Retinal pigment epithelial cell (primary cell): ENCODE data around the gene KRTAP5-10.

Experiments used
- DNase-seq: peaks from one replicate; pipeline ENCODE4 v3.0.0-alpha.2; 2010; ENCODE audit warnings: low read depth
- H3K4me3 ChIP-seq: 2 replicates; pipeline ENCODE4 v1.5.1; 2011; ENCODE audit warnings: mild to moderate bottlenecking, low read length, control low read depth, moderate library complexity
- TF ChIP-seq, protein P1 (sequence below): conservative IDR thresholded peaks from 2 replicates; pipeline ENCODE4 v1.5.1; 2011; ENCODE audit warnings: low read depth, low read length, control low read depth, inconsistent platforms

The KRTAP5-10 gene

DNA sequence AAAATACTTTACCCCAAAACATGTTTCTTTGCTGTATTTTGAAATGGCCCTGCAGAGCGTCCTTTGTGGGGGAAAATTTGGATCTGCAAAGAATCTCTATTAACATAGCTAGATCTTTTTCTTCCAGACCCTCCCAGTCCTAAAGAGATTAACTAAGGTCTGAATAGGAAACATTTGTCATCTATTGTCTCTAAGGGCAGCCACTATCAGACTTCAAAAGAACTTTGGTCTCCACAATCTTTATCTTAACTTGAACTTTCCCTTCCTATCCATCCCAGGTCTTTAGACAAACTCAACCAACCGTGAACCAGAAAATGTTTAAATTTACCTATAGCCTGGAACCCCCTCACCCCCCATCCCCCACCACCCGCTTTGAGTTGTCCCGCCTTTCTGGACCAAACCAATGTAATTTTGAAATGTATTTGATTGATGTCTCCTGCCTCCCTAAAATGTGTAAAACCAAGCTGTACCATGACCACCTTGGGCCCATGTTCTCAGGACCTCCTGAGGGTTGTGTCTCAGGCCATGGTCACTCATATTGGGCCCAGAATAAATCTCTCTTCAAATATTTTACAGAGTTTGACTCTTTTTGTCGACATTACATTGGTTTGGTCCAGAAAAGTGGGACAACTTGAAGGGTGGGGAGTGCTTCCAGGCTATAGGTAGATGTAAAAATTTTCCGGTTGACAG lies 20.7 kb upstream of the KRTAP5-10 start:
- TF ChIP-seq, protein P1, sequence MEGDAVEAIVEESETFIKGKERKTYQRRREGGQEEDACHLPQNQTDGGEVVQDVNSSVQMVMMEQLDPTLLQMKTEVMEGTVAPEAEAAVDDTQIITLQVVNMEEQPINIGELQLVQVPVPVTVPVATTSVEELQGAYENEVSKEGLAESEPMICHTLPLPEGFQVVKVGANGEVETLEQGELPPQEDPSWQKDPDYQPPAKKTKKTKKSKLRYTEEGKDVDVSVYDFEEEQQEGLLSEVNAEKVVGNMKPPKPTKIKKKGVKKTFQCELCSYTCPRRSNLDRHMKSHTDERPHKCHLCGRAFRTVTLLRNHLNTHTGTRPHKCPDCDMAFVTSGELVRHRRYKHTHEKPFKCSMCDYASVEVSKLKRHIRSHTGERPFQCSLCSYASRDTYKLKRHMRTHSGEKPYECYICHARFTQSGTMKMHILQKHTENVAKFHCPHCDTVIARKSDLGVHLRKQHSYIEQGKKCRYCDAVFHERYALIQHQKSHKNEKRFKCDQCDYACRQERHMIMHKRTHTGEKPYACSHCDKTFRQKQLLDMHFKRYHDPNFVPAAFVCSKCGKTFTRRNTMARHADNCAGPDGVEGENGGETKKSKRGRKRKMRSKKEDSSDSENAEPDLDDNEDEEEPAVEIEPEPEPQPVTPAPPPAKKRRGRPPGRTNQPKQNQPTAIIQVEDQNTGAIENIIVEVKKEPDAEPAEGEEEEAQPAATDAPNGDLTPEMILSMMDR, result no peak
- H3K4me3 ChIP-seq, result no peak overlapping the region
- no peak for DNase-seq

DNA sequence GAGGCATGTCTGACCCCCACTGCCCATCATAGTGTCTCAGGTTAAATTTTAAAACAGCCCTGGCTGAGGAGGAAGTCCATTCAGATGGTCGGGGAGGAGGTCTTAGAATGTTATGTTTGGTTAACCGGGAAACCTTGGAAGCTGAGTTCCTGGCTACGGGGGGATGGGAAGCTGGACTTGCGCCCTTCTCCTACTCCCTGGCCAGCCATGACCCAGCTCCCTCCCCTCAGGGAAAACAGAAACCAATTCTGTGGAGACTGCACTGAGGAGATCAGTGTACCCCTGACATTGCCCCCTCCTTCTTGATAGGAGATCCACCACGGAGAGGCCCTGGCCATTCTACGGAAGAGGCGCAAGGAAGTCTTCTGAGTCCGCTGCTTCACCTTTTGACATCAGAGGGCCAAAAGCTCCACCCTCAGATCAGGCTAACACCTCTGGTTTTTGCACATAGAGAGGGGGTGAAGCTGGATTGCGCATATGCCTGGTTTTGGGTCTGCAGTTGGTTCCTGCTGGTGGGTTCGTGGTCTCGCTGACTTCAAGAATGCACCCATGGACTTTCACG lies 19.9 kb upstream of the KRTAP5-10 start:
- TF ChIP-seq, protein P1, result no peak
- H3K4me3 ChIP-seq, result no peak overlapping the region
- DNase-seq, result no peak

DNA sequence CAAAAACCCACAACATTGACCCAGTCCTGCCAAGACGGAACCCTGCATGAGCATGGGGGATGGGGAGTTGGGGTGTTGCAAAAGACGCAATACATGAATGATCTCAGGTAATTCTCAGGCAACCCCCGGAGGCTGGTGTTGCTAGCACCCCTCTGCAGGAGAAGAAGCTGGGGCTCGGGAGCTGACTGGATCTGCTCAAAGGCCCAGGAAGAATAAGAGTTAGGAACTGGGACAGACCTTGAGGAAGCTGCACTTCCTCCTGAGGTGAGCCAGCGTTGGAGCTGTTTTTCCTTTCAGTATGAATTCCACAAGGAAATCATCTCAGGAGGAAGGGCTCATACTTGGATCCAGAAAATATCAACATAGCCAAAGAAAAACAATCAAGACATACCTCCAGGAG lies 17.2 kb upstream of the KRTAP5-10 start, which contains the start of gene KRTAP5-9:
TSS of gene KRTAP5-9 (plus strand) at position 301 of the 400 bp plus-strand sequence. CDS start 238 bp downstream, outside the sequence.
- DNase-seq, result no peak
- TF ChIP-seq, protein P1, result no peak

DNA sequence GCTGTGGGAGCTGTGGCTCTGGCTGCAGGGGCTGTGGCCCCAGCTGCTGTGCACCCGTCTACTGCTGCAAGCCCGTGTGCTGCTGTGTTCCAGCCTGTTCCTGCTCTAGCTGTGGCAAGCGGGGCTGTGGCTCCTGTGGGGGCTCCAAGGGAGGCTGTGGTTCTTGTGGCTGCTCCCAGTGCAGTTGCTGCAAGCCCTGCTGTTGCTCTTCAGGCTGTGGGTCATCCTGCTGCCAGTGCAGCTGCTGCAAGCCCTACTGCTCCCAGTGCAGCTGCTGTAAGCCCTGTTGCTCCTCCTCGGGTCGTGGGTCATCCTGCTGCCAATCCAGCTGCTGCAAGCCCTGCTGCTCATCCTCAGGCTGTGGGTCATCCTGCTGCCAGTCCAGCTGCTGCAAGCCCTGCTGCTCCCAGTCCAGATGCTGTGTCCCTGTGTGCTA lies 16.6 kb upstream of the KRTAP5-10 start:
- TF ChIP-seq, protein P1, result no peak
- no peak for DNase-seq
- H3K4me3 ChIP-seq, result no peak overlapping the region

More for the DNA sequence above, 17.2 kb upstream of the KRTAP5-10 start, which contains the start of gene KRTAP5-9:
- no peak within 1 kb of the TSS for H3K4me3 ChIP-seq

DNA sequence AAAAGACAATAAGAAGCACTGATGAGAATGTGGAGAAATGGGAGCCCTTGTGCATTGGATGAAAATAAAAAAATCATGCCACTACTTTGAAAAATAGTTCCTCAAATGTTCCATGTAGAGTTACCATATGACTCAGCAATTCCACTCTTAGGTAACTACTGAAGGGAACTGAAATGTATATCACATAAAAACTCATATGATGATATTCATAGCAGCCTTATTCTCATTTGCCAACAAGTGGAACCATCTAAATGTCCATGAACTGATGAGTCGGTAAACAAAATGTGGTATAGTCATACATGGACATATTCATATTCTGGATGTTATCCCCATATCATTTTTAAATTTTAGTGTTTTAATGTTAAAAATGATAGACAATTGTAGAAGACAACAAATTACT lies 13.7 kb upstream of the KRTAP5-10 start:
- H3K4me3 ChIP-seq, result no peak overlapping the region
- TF ChIP-seq, protein P1, result no peak
- DNase-seq, result no peak

DNA sequence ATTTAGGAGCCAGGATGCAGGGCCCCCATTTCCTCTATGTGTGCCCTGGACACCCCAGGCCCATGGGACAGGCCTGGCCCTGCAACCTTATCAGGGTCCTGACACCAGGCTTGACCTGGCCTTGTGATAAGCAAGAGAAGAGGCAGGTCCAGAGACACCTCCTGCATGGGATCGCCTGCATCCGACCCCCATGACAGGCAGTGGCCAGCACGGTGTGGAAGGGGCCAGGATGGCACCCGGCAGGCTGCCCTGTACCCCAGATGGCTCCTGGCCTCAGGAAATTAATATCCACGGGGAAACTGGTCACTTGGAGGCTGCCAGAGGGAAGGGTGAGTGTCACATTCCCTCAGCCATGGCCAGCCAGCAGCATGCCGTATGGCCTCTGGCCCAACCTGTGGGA lies 10.4 kb upstream of the KRTAP5-10 start:
- TF ChIP-seq, protein P1, result no peak
- no peak for DNase-seq
- no peak overlapping the region for H3K4me3 ChIP-seq

DNA sequence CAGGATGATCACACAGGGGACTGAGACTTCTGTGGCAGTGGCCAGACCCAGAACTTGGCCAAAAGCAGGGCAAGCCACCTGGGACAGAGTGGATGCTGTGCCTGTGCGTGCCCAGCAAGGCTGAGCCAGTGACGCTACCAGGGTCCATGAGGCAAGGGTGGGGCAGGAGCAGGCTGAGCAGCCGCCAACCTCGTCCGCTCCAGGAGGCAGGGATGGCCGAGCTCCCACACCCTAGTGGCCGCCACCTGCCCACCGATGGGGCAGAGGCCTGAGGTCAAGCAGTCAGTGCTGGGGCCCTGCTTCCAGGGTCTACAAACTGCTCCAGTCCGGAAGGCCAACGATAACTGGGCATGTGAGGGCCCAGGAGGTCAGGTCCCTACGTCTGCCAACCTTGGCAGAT lies 9.9 kb upstream of the KRTAP5-10 start:
- TF ChIP-seq, protein P1, result no peak
- no peak for DNase-seq
- H3K4me3 ChIP-seq, result no peak overlapping the region
